HG03565 (cell line): ENCODE data around the gene KRTAP8-1.

Experiments used
- ATAC-seq: cut with Tn5 transposase; IDR thresholded peaks from one replicate; pipeline ENCODE4 v1.9.1; 2021; ENCODE audit warnings: mild to moderate bottlenecking, moderate library complexity; ENCODE audit not compliant: unreplicated experiment

Gene KRTAP8-1, protein sequence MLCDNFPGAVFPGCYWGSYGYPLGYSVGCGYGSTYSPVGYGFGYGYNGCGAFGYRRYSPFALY

DNA sequence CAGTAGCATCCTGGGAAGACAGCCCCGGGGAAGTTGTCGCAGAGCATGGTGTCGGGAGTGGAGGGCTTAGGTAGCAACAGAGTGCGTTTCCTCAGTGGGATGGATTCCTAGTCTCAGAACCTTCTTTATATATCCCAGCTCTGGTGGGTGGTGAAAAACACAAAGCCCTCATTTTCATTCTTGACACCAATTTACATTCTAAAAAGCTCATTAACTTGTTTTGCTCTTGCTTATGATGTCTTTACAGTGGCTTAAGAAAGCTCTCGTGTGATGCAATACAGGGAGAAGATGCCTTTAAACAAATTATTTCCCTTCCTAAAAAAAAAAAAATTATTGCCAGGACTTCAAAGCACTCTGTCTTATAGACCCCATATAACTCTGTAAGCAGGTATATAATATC is at the start of gene KRTAP8-1:
Gene KRTAP8-1 (minus strand): TSS at position 101 of the 400 bp plus-strand sequence. CDS start 54 bp downstream, at position 47.
- ATAC-seq = no peak

DNA sequence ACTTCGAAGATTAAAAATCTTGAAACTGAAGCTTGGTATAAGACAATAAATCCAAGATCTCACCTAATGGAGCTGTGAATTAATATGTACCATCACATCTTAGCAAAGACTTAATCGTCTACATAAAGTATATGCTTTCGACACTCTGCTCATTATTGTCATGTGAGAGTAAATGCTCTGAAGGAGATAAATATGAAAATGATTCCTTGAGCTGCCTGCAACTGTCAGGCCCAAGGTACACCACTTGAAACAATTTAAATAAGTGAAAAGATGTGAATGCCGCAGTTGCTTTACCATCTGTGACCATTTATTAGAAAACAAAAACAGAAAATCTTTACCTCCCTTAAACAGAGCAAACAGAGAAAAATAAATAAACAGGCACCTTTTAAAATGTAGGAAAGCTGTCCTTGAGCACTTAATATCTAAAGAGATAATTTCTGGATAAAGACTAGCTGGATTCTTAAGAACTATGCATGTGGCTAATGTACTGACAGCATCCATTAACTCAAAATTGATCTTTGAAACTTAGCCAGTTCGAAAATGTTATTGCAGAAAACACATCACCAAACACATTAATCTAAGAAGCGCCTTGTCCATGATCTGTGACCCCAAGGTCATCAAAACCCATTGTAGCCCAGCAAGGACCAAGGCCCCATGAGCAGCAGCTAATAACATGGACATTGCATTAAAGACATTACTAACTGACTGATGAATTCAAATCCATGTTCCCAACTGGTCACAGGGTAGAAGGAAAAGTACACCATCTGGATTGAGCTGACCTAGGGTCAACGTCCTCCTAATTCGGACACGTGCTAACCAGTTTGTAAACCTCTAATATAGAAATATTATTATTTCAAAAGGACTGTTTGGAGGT is 34.8 kb upstream of the KRTAP8-1 start:
- no peak for ATAC-seq

DNA sequence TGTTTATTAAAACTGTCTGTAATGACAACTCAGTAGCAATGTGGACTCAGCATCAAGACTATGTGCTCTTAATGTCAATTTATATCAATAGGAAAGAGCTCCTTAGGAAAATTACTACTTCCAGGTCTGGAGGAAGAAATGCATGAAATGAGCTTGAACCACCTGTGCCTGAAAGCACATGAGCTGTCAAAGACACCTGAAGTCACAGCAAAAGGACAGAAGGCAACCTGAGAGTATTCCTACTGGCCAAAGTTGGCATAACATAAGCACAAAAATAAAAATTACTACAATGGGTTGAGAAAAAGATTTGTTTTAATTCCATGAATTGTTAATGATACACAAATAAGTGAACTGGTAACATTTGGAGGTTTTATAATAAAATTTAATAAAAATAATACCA is 29.9 kb upstream of the KRTAP8-1 start:
- no peak for ATAC-seq

DNA sequence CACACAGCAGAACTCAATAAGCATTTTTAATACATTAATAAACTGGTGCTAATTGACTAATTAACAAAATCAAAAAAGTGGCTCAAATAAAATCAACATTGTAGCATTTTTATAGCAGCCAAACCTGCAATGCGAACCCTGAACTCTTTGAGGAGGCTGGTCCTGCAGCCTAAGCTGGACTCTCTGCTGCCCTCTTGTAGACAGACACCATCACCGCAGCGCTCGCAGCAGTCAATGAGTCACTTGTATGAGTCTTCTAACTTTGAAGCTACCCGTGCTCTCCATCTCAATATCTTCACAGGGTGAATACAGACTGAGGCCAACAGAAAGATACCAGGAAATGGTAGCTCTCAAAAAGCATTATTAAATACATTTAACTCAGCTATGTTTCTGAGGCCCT is 26.2 kb upstream of the KRTAP8-1 start:
- no peak for ATAC-seq

DNA sequence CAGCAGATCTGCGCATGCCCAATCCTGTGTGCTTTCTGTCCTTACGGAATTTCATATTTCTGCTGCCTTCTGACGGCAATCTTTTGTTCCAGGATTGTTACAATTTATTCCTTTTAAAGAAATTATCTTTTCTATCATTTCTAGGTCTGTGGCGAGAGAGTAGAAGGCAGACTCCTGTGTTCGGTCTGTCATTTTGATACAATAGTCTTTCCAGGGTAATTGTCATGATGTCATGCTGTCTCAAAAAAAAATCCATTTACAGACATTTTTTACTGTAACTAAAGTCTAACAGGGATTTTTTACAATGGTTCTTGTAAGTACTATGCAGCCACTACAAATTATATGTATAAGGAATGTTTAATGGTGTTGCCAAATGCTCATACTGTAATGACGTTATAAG is 25.5 kb upstream of the KRTAP8-1 start:
- no peak for ATAC-seq

DNA sequence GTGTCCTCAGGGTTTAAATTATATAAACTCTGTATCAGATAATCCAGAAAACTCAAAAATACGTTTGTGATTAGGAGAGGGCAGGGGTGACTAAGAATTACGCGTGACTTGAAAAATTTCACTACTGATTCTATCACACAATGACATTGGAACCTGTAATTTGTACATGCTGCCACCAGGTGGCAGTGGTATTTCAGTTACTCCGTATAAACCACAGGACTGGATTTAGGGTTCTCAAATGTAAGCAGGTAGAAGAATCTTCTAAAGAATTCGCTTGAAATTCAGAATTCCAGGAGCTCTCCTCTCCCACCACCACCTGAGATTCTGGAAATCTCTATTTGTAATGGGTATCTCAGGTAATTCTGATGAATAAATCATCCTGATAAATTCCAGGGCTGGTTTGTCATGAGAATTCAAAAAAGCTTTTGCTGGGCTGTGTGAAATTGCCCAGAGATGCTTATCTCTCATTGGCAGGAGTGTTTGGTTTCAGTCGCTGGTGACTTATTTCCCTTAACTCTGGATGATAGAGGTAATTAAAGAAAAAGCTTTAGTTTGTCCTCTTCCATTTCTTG is 18.2 kb upstream of the KRTAP8-1 start:
- no peak for ATAC-seq

DNA sequence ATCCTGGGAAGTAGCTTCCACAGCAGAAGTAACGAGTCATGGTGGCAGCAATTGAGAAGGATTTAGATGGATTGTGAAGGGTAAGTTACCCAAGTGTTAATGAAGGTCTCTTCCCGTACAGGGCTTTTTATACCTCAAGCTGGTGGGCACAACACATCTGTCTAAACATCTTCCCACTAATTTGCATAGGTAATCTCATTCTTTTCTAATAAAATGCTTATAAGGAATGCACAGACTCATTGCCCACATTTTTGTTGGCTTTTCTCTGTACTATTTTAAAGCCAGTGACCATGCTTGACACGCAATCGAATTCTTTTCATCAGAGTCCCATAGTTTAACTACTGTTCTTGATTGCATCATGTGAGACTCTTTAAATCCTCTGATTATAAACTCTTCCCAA is 16.6 kb upstream of the KRTAP8-1 start, which contains the start of gene KRTAP7-1:
Gene KRTAP7-1 (minus strand): TSS at position 101 of the 400 bp plus-strand sequence. CDS start 61 bp downstream, at position 40.
- no peak for ATAC-seq

DNA sequence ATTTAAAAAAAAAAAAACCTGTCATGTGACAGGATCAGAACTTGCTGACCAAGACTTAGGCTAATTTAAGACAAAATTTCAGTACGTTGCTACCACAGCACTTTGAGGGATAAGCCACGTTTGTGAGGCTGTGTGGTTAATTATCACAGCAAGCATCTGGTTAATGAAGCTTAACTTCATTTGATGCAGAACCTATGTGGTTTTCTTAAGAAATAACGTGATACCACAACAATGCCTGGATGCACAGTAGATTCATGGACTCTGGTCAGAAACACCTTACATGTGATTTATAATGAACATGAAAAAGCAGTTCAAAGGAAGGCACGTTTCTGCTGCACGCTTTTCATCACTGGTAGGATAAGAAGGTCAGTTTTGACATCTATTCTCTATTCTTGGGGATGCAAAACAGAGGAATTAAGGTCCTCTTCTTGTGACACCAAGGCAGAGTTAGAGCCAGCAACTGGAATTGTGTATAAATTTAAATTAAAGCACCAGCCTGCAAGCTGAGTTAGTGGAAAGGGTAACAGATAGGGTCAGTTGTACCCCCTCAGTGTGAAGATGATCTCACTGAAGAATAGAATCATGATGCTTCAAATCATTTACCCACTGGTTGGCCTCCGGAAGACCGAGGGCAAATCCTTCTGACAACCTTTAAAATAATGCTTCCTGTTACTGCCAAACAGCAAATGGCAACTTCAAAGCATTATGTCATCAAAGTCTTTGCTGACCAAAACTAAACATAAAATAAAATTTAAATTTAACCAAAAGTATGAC is 6.0 kb upstream of the KRTAP8-1 start:
- ATAC-seq = no peak

DNA sequence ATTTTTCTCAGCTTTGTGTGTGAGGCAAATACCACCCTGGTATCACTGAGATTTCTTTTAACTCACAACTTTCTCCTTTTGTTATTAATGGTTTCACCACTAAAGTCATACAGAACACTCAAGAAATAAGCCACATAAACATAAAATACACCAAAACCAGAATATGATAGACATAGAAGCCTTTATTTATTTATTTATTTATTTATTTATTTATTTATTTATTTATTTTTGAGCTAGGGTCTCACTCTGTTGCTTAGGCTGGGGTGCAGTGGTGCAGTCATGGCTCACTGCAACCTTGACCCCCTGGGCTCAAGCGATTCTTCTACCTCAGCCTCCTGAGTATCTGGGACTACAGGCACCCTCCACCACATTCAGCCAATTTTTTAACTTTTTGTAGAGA is 12.5 kb downstream of the KRTAP8-1 start:
- no peak for ATAC-seq

DNA sequence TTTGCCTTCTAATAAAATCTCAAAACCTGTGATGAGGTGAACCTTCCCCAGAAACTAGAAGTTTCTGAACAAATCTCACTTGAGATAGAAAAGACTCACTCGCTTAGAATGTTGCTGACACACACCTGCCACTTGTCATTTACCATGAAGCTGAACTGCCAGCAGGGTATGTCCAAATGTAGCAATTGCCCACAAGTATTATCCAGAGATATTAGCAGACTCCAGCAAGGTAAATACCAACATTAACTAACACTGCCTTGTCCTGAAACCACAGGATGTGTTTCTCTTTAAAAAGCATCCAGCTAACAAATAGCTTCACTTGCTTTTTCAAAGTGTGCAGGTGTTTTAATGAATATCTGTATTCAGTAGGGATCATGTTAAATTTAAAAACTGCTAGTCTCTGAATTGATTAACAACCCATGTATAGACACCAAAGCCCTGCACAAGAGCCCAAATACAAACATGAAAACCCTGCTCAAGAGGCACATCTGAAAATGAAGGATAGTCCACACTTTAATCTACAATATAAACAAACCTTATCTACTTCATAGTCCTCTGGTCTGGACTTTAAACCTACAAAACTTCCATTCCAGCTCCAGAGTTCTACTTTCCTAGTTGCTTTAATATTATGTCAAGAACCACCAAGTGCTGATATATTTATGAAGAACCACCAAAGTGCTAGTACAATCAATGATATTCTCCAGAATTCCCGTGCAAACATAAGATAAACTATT is 19.3 kb downstream of the KRTAP8-1 start:
- ATAC-seq = no peak

DNA sequence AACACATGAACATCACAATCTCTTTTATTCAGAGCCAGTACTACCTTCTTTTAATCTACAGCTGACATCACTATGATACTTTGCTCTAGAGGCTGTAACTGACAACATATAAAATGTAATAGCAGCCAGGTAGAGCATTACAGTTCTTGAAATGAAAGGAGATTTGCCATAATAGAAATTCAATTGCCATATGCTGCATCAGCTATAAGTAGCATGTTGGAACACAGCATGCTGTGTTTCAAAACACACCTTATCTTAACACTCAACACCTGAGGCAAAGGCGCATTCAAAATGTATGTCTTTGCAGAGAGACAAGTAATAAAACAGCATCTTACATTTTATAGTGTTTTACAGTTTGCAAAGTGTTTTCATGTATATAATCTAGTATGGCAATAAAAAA is 33.8 kb downstream of the KRTAP8-1 start:
- ATAC-seq = no peak

DNA sequence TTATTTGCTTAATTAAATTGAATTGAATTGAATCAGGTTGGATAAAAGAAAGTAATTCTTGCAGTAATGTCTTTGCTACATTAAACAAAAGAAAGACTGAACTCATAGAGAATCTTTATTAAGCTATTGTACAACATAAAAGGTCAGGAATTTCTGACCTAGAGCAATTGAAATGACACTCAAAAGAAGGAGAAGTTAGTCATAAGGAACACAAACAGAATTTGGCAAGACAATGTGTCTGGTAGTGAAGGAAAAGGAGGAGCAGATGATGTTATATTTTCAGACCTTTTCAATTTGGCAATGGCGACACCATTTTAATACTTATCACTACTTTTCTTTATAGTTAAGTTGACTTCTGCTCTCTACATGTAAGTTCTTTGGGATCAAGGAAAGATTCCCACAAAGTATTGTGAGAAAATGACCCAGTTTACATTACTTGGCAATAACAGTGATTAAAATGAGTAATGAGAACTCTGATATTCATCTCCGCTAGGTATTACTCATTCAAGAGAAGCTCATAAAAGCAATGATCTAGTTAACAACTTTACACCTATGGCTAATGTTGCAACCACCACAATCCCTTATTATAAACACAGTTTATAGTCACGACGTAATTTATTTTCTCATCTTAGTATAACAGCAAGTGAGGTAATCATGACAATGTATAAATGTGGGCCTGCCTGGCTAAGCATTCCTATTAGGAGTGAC is 43.2 kb downstream of the KRTAP8-1 start:
- ATAC-seq = no peak
